ENCODE data around the gene ARHGAP5. TPM values are rescaled to one million over a fixed set of nuclear protein-coding genes. Genes with fewer than 3 reads are reported as not detected.

Gene ARHGAP5
- total and polyA plus RNA-seq, 2 experiments from 2014 or later: 22.1 to 72.6 TPM

GRCh38 chr14:32104308-32104707 is 27.2 kb downstream of the ARHGAP5 start (continued):
- TF ChIP-seq CREB1 (CRISPR knock-in tag; IDR thresholded peaks at IDR 0.05; ENCODE audit: low read depth): no peak

- no peaks in the 10 kb centered on the region for H3K9me3 Mint-ChIP-seq
- peaks cover 4% of the 10 kb centered on the region for H3K36me3 Mint-ChIP-seq (ENCODE audit: low read depth)
- no peaks in the 10 kb centered on the region for H3K27me3 Mint-ChIP-seq (ENCODE audit: insufficient read depth, low read depth, poor library complexity)
- Histone ChIP-seq H3K9me2 (ENCODE audit: insufficient read depth) (no peaks in the 10 kb centered on the region), H3K4me1 (ENCODE audit: insufficient read depth) (0 out of 2 replicates have a peak, but pooled peaks cover 4% of the 10 kb centered on the region), H3K4me2 (no peak overlapping the region), H3F3A (replicated peaks; ENCODE audit: low read depth) (no peaks in the 10 kb centered on the region), H3K36me3 (ENCODE audit: insufficient read depth) (no peaks in the 10 kb centered on the region), H3K4me3 (no peak overlapping the region), H3K79me2 (replicated peaks; ENCODE audit: insufficient read depth) (peaks cover 100% of the 10 kb centered on the region), H2AFZ (no peak overlapping the region), H3K27me3 (ENCODE audit: insufficient read depth) (no peaks in the 10 kb centered on the region), H4K20me1 (replicated peaks; ENCODE audit: insufficient read depth) (peaks cover 12% of the 10 kb centered on the region), H3K27ac (ENCODE audit: low read depth) (no peak overlapping the region)
- DNase-seq (ENCODE audit: low spot score): no peak
- no peak overlapping the region for H3K27ac Mint-ChIP-seq
- H3K4me3 Mint-ChIP-seq: no peak overlapping the region
- H3K4me1 Mint-ChIP-seq: peaks cover 2% of the 10 kb centered on the region; the same call in 1 of the 3 replicates
- ATAC-seq: no peak
- TF ChIP-seq CTCF (conservative IDR thresholded peaks at IDR 0.05; ENCODE audit: low read depth in 2 of 2) (0 out of 4 replicates have a peak, but pooled peaks of 1 of the 2 experiments have one; percentile 7), REST (IDR thresholded peaks at IDR 0.05; ENCODE audit: unreplicated experiment) (no peak)
These were observed 27.7 kb downstream of the ARHGAP5 start for GRCh38 chr14:32104803-32105202.

DNA sequence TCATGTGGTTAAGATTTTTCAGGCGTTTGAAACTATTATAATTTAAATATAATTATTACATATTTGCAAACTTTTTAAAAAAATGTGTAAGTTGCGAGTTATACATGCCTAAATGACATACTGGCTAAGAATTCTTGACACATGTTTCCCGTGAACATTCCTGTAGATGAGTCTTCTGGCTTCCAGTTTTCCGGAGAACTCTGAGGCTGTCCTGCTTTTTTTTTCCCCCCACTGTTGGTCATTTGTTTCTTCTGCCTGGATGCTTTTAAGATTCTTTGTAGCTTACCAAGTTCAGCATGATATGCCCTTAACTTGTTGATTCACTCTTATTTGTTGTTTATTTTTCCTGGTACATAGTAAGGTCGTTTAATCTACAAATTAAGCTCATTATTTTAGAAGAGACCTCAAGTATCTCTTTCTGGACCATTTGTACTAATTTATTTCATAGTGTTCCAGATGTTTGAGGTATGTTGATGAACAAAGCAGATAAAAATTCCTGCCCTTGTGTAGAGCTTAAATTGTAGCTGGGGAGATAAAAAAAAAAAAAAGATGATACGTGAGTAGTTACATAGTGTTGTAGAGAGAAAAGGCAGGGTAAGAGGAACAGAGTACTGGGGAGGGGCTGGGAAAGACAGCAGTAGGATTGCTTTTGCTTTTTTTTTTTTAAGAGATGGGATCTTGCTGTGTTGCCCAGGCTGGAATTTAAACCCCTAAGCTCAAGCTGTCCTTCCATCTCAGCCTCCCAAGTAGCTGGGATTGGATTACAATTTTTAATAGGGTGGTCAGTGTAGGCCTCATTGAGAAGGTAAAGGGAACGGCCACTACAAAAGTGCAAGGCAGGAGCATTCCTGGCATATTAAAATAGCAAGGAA is 32.8 kb downstream of the ARHGAP5 start:
- H3K27ac Mint-ChIP-seq: no peak overlapping the region
- no peak overlapping the region for H2AFZ ChIP-seq
- TF ChIP-seq REST (IDR thresholded peaks at IDR 0.05; ENCODE audit: unreplicated experiment) (no peak), JUNB (IDR thresholded peaks at IDR 0.05; ENCODE audit: unreplicated experiment) (no peak), ZNF331 (CRISPR knock-in tag; IDR thresholded peaks at IDR 0.05; ENCODE audit: low read depth) (no peak)
- H3K36me3 Mint-ChIP-seq (ENCODE audit: low read depth): peaks cover 14% of the 10 kb centered on the region
- H3K4me1 ChIP-seq (ENCODE audit: insufficient read depth): 0 out of 2 replicates have a peak, but pooled peaks cover 4% of the 10 kb centered on the region
- ATAC-seq (no peak), DNase-seq (ENCODE audit: low spot score) (no peak)
- H3K4me3 Mint-ChIP-seq: no peak overlapping the region
- H3K4me3 ChIP-seq: no peak overlapping the region
- no peaks in the 10 kb centered on the region for H3F3A ChIP-seq (replicated peaks; ENCODE audit: low read depth)
- H3K27ac ChIP-seq (ENCODE audit: low read depth): no peak overlapping the region
- no peaks in the 10 kb centered on the region for H3K9me2 ChIP-seq (ENCODE audit: insufficient read depth)
- no peaks in the 10 kb centered on the region for H3K27me3 ChIP-seq (ENCODE audit: insufficient read depth)
- H3K79me2 ChIP-seq (replicated peaks; ENCODE audit: insufficient read depth): peaks cover 100% of the 10 kb centered on the region
- no peaks in the 10 kb centered on the region for H3K9me3 Mint-ChIP-seq
- peaks cover 2% of the 10 kb centered on the region; the same call in 1 of the 3 replicates for H3K4me1 Mint-ChIP-seq
- H3K4me2 ChIP-seq: no peak overlapping the region
- no peaks in the 10 kb centered on the region for H3K27me3 Mint-ChIP-seq (ENCODE audit: insufficient read depth, low read depth, poor library complexity)
- no peaks in the 10 kb centered on the region for H3K36me3 ChIP-seq (ENCODE audit: insufficient read depth)
- peaks cover 9% of the 10 kb centered on the region; the same call in 1 of the 2 replicates for H4K20me1 ChIP-seq (replicated peaks; ENCODE audit: insufficient read depth)
